ENCODE results near the gene CYP24A1. TPM values are rescaled to one million over a fixed set of nuclear protein-coding genes. Genes with fewer than 3 reads are reported as not detected.

The CYP24A1 gene
- polyA plus RNA-seq, 1 donor (not counting 4 experiments of a cell fraction or from before 2014, with no cell fraction given) = 18.2 TPM

DNA sequence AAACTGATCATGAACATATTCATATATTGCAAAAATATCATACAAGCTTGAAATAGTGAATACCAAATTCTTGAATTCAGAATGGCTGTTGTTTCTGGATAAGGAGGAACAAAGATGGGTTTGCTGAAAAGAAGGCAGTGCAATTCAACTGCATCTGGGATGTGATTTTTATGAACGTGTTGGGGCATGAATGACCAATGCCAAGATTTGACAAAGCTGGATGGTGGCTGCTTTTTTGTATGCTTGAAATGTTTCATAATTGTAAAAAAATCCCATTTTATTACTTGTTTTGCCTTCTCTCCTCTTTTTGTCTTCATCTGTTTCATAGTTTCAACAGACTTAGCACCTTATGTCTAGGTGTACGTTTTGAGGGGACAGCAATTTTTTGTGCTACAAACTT, 66.6 kb downstream of the CYP24A1 start:
- Histone ChIP-seq H3K36me3 (ENCODE audit: control insufficient read depth in 2 of 2, extremely low read depth in 1 of 2, insufficient read depth in 2 of 2, low read length in 2 of 2) (no peaks in the 10 kb centered on the region), H3K4me3 (ENCODE audit: control insufficient read depth in 2 of 3, extremely low read depth in 1 of 3, insufficient read depth in 2 of 3, low read depth in 1 of 3, low read length in 3 of 3) (no peak overlapping the region), H3K9me3 (ENCODE audit: control insufficient read depth, low read depth, low read length) (peaks cover 2% of the 10 kb centered on the region), H3K79me2 (ENCODE audit: control insufficient read depth, insufficient read depth, low read length) (no peaks in the 10 kb centered on the region), H3K4me1 (ENCODE audit: control insufficient read depth, extremely low read depth, insufficient read depth, low read length) (peaks cover 49% of the 10 kb centered on the region), H2AFZ (ENCODE audit: control insufficient read depth, low read length) (peak overlapping the region; percentile 58), H3K9me1 (ENCODE audit: control insufficient read depth, extremely low read depth, insufficient read depth, low read length) (no peaks in the 10 kb centered on the region), H3K9ac (ENCODE audit: control insufficient read depth, extremely low read depth, insufficient read depth, low read length) (no peak overlapping the region), H3K27ac (ENCODE audit: control insufficient read depth, insufficient read depth, low read length) (peak overlapping the region; percentile 50), H3K4me2 (ENCODE audit: control insufficient read depth, extremely low read depth, insufficient read depth, low read depth, low read length) (peak overlapping the region; percentile 42), H4K20me1 (ENCODE audit: control insufficient read depth, extremely low read depth, insufficient read depth, low read length) (no peaks in the 10 kb centered on the region), H3K27me3 (ENCODE audit: control insufficient read depth, extremely low read depth, insufficient read depth, low read length) (no peaks in the 10 kb centered on the region)
- DNase-seq (ENCODE audit: low read depth, low spot score) (no peak), FAIRE-seq (peak; percentile 32)
- TF ChIP-seq EZH2 (IDR thresholded peaks at IDR 0.05; ENCODE audit: low read length) = no peak
- dilution Hi-C loops (cut with MboI; ENCODE audit: extremely low pct_ligation_motif_present, low sequenced_read_pairs) = no loop called here

- Histone ChIP-seq H3K4me2 (ENCODE audit: control insufficient read depth, extremely low read depth, insufficient read depth, low read depth, low read length) (peak overlapping the region; percentile 61), H3K27ac (ENCODE audit: control insufficient read depth, insufficient read depth, low read length) (peak overlapping the region; percentile 79)
Measured at GRCh38 chr20:54106162-54106561, 67.6 kb downstream of the CYP24A1 start.

More at GRCh38 chr20:54106162-54106561, 67.6 kb downstream of the CYP24A1 start:
- no peaks in the 10 kb centered on the region for H3K9me3 ChIP-seq (ENCODE audit: control insufficient read depth, low read depth, low read length)
- dilution Hi-C loops (cut with MboI; ENCODE audit: extremely low pct_ligation_motif_present, low sequenced_read_pairs) = no loop called here
- peaks cover 49% of the 10 kb centered on the region for H3K4me1 ChIP-seq (ENCODE audit: control insufficient read depth, extremely low read depth, insufficient read depth, low read length)
- no peaks in the 10 kb centered on the region for H3K79me2 ChIP-seq (ENCODE audit: control insufficient read depth, insufficient read depth, low read length)
- H3K9ac ChIP-seq (ENCODE audit: control insufficient read depth, extremely low read depth, insufficient read depth, low read length) = peak overlapping the region; percentile 28
- H2AFZ ChIP-seq (ENCODE audit: control insufficient read depth, low read length) = peak overlapping the region; percentile 59
- H3K36me3 ChIP-seq (ENCODE audit: control insufficient read depth in 2 of 2, extremely low read depth in 1 of 2, insufficient read depth in 2 of 2, low read length in 2 of 2) = no peaks in the 10 kb centered on the region
- H3K4me3 ChIP-seq (ENCODE audit: control insufficient read depth in 2 of 3, extremely low read depth in 1 of 3, insufficient read depth in 2 of 3, low read depth in 1 of 3, low read length in 3 of 3) = no peak overlapping the region
- no peaks in the 10 kb centered on the region for H4K20me1 ChIP-seq (ENCODE audit: control insufficient read depth, extremely low read depth, insufficient read depth, low read length)
- DNase-seq (ENCODE audit: low read depth, low spot score) = no peak
- FAIRE-seq = no peak
- no peaks in the 10 kb centered on the region for H3K27me3 ChIP-seq (ENCODE audit: control insufficient read depth, extremely low read depth, insufficient read depth, low read length)
- no peaks in the 10 kb centered on the region for H3K9me1 ChIP-seq (ENCODE audit: control insufficient read depth, extremely low read depth, insufficient read depth, low read length)
- TF ChIP-seq EZH2 (IDR thresholded peaks at IDR 0.05; ENCODE audit: low read length) (no peak), CTCF (optimal IDR thresholded peaks at IDR 0.05 in 1 of 3, IDR thresholded peaks at IDR 0.05 in 1 of 3, conservative IDR thresholded peaks at IDR 0.05 in 1 of 3; ENCODE audit: extremely low read depth in 1 of 3, insufficient read depth in 2 of 3, low read length in 3 of 3) (no peak)
